DMS79 treated with DMSO at 0.1 percent for 48 hours (cell line): ENCODE results near the gene FGD1.

Experiments used
- DNase-seq: peaks from one replicate; lab custom pipeline; 2025; lab: John Stamatoyannopoulos, UW

FGD1 gene

GRCh38 chrX:54397113-54397512 is 98.9 kb downstream of the FGD1 start:
- no peak for DNase-seq
